ENCODE measurements around the gene PCSK1N.

- TF ChIP-seq CTCF (IDR thresholded peaks at IDR 0.05) (no peak), POLR2A (IDR thresholded peaks at IDR 0.05) (no peak)
Observed at GRCh38 chrX:48864210-48864609, 28.8 kb upstream of the PCSK1N start.

Data from right lobe of liver (tissue), 4 donors.